ENCODE measurements around the gene PCID2.
"Not testable (repeated sequence)": the region's sequence is repeated elsewhere in the genome, so short reads cannot be mapped to it uniquely, and the experiment has no call there.

PCID2 gene

DNA sequence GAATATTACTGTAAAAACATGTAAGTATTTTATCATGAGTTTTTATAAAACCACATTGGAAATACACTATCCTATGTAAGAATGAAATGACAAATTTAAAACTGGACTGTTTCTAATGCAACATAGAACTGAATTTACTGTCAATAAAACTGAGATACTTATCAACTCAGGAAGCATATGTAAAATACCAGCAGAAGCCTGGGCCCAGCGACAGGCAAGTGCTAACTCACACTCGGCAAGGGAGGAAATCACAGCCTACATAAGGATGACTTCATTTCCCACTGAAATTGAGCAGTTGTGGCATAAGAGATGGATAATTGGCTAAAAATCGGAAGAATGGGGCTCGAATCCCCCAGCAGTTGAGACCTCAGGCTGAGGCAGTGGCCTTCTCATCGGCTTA is 38.0 kb downstream of the PCID2 start:
- Histone ChIP-seq H3K9me3 (ENCODE audit: control insufficient read depth, low read depth, low read length) (no peaks in the 10 kb centered on the region), H3K4me3 (ENCODE audit: low read length) (no peak overlapping the region), H3K4me1 (ENCODE audit: control insufficient read depth, low read depth, low read length) (no peaks in the 10 kb centered on the region), H3K9ac (ENCODE audit: low read length) (no peak overlapping the region), H3K27me3 (ENCODE audit: control insufficient read depth, insufficient read depth, low read length) (no peaks in the 10 kb centered on the region), H3K27ac (ENCODE audit: low read length) (no peak overlapping the region), H3K36me3 (ENCODE audit: control insufficient read depth, low read depth, low read length) (peaks cover 37% of the 10 kb centered on the region)

DNA sequence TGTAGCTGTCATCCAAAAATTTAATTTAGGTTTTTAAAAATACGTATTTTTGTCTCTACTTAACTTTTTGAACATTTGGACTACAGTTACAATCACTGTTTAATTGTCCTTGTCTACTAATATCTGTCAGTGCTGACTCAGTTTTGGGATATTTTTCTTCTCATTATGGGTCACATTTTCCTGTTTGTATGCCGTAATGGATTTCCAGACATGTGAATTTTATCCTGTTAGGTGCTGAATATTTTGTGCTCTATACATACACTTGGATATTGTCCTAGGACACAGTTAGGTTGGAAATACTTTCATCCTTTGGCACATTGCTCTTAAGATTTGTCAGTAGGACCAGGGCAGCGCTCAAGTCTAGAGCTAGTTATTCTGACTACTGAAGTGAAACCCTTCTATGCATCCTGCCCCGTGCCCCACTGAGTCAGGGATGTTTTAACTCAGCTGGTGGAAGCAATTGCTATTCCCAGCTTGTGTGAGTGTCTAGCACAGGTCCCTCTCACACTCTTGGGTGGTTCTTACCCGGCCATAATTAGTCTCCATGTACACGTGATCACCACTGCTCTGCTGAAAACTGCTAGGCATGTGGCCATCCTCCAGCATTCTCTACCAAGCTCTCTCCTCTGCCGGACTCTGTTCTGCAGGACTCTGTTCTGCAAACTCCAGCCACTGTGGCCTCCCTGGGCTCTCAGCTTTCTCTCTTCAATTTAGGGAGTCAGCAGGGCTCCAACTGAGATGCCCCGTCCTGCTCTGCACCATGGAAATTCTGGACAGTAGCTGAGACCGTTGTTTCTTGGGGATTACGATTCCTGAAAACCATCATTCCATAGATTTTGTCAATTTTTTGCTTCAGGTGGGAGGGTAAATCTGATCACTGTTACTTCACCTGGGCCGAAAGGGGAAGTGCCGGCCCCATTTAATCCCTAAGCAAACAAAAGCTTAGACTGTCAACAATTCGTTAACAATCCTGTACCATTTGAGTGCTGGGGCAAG is 38.9 kb downstream of the PCID2 start:
- Histone ChIP-seq H3K27ac (ENCODE audit: low read length) (no peak overlapping the region), H3K4me3 (ENCODE audit: low read length) (no peak overlapping the region), H3K9ac (ENCODE audit: low read length) (no peak overlapping the region), H3K9me3 (ENCODE audit: control insufficient read depth, low read depth, low read length) (no peaks in the 10 kb centered on the region), H3K36me3 (ENCODE audit: control insufficient read depth, low read depth, low read length) (peaks cover 29% of the 10 kb centered on the region), H3K4me1 (ENCODE audit: control insufficient read depth, low read depth, low read length) (no peaks in the 10 kb centered on the region), H3K27me3 (ENCODE audit: control insufficient read depth, insufficient read depth, low read length) (no peaks in the 10 kb centered on the region)

DNA sequence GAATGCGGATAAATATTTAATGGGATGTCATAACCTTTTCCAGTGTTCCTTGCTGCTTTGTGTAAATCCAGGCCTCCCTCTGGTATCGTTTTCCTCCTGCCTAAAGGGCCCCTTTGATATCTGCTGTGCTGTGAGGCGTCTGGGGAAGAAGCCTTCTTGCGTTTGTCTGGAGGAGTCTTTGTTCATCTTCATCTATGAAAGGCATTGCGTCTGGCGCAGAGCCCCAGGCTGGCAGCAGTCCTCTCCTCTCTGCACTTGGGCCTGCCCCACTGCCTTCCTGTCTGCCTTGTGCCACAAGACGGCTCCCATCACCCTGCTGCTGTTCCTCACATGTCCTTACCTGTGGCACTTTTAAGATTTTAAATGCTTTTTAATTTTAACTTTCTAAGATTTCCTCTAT is 40.3 kb downstream of the PCID2 start:
- no peak overlapping the region for H3K27ac ChIP-seq (ENCODE audit: low read length)
- no peak overlapping the region for H3K4me3 ChIP-seq (ENCODE audit: low read length)
- no peak overlapping the region for H3K9ac ChIP-seq (ENCODE audit: low read length)
- H3K27me3 ChIP-seq (ENCODE audit: control insufficient read depth, insufficient read depth, low read length): no peaks in the 10 kb centered on the region
- peaks cover 29% of the 10 kb centered on the region for H3K36me3 ChIP-seq (ENCODE audit: control insufficient read depth, low read depth, low read length)
- no peaks in the 10 kb centered on the region for H3K4me1 ChIP-seq (ENCODE audit: control insufficient read depth, low read depth, low read length)
- no peaks in the 10 kb centered on the region for H3K9me3 ChIP-seq (ENCODE audit: control insufficient read depth, low read depth, low read length)

DNA sequence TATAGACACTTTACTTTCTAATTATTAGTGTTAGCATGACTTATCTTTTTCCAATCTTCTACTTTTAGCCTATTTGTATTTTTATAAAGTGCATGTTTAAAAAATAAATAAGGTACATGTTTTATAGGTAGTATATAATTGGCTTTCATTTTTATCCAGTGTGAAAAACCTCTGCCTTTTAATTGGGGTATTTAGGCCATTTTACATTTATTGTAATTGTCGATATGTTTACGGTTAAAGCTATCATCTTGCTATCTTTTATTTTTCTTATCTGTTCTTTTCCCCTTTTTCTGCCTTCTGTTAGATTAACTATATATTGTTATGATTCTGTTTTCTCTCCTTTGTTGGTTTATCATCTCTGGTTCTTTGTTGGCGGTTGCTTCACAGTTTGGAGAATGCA is 40.9 kb downstream of the PCID2 start:
- Histone ChIP-seq H3K9me3 (ENCODE audit: control insufficient read depth, low read depth, low read length) (no peaks in the 10 kb centered on the region), H3K36me3 (ENCODE audit: control insufficient read depth, low read depth, low read length) (peaks cover 25% of the 10 kb centered on the region), H3K9ac (ENCODE audit: low read length) (no peak overlapping the region), H3K4me3 (ENCODE audit: low read length) (no peak overlapping the region), H3K27me3 (ENCODE audit: control insufficient read depth, insufficient read depth, low read length) (no peaks in the 10 kb centered on the region), H3K27ac (ENCODE audit: low read length) (no peak overlapping the region), H3K4me1 (ENCODE audit: control insufficient read depth, low read depth, low read length) (no peaks in the 10 kb centered on the region)

DNA sequence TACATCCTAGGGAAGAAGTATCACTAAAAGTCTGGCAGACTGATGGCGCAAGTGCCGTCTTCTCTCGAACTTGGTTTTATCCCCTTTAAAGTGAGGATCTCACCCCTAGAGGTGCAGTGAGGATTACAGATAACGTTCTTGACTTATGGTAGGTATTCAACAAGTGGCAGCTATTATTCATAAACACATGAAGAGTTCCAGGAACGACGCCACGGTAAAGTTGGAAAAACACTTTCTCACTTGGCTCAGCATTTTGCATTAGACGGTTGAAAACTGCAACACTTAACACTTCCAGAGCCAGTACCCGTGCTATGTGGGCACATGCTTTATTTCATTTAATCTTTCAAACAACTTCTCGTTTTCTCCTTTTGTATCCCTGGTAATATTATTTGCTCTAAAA is 41.3 kb downstream of the PCID2 start:
- H3K27me3 ChIP-seq (ENCODE audit: control insufficient read depth, insufficient read depth, low read length): no peaks in the 10 kb centered on the region
- no peaks in the 10 kb centered on the region for H3K4me1 ChIP-seq (ENCODE audit: control insufficient read depth, low read depth, low read length)

DNA sequence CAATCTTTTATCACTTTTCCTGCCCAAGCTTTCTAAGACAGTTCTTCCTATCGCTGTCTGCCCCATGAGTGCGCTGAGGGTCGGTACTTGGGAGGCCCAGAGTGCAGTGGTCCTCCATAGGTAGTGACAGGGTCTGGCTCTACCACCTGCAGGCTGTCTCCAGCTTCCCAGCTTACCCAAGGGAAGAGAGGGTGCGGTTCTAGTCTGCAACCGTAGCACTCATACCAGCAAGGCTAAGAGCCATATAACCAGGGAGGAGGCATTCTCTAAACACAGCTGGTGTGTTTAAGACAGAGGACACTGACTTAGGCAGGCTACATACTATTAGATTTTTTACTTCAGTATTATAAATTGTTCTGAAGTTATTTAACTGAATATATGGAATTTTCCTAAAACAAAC is 41.8 kb downstream of the PCID2 start:
- Histone ChIP-seq H3K27me3 (ENCODE audit: control insufficient read depth, insufficient read depth, low read length) (no peaks in the 10 kb centered on the region), H3K27ac (ENCODE audit: low read length) (no peak overlapping the region), H3K9me3 (ENCODE audit: control insufficient read depth, low read depth, low read length) (no peaks in the 10 kb centered on the region), H3K4me1 (ENCODE audit: control insufficient read depth, low read depth, low read length) (no peaks in the 10 kb centered on the region), H3K9ac (ENCODE audit: low read length) (no peak overlapping the region), H3K4me3 (ENCODE audit: low read length) (no peak overlapping the region), H3K36me3 (ENCODE audit: control insufficient read depth, low read depth, low read length) (peaks cover 16% of the 10 kb centered on the region)

More for the DNA sequence above, 41.3 kb downstream of the PCID2 start:
- Histone ChIP-seq H3K4me3 (ENCODE audit: low read length) (no peak overlapping the region), H3K36me3 (ENCODE audit: control insufficient read depth, low read depth, low read length) (peaks cover 21% of the 10 kb centered on the region), H3K9me3 (ENCODE audit: control insufficient read depth, low read depth, low read length) (no peaks in the 10 kb centered on the region), H3K27ac (ENCODE audit: low read length) (no peak overlapping the region), H3K9ac (ENCODE audit: low read length) (no peak overlapping the region)

DNA sequence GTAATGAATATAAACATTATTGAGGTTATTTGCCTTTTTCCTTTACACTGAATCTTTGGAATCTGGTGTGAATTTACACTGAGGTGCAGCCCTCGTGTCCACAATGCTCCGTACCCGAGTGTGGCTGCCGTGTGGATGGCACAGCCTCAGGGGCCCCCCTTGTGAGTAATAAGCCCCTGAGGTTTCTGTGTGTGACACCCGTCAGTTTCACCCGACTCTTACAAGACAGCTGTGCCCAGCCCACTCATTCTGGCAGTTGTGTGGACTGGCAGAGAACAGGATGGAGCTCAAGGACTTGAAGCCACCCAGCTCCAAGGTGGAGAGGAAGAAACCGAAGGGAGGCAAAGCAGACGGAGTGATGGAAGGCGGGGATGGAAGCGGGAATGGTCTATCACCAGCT is 42.2 kb downstream of the PCID2 start:
- no peaks in the 10 kb centered on the region for H3K27me3 ChIP-seq (ENCODE audit: control insufficient read depth, insufficient read depth, low read length)
- H3K27ac ChIP-seq (ENCODE audit: low read length): no peak overlapping the region
- H3K9me3 ChIP-seq (ENCODE audit: control insufficient read depth, low read depth, low read length): no peaks in the 10 kb centered on the region
- no peaks in the 10 kb centered on the region for H3K4me1 ChIP-seq (ENCODE audit: control insufficient read depth, low read depth, low read length)
- peaks cover 13% of the 10 kb centered on the region for H3K36me3 ChIP-seq (ENCODE audit: control insufficient read depth, low read depth, low read length)
- no peak overlapping the region for H3K4me3 ChIP-seq (ENCODE audit: low read length)
- no peak overlapping the region for H3K9ac ChIP-seq (ENCODE audit: low read length)

DNA sequence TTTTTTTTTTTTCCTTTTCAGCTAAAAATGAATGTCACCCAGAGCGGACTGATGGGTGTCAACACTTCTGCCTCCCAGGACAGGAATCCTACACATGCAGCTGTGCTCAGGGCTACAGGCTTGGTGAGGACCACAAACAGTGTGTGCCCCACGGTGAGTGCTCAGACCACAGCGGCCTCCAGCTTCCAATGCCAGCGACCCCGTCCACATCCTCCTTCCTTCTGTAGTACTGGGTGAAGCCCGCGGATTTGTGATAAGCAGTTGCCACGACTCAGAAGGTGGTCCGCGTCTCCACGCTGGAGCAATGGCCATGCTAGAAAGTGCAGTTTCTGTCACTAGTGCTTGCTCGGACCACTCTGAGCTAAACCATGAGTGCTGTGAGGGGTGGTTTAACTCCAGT is 44.0 kb downstream of the PCID2 start:
- Histone ChIP-seq H3K36me3 (ENCODE audit: control insufficient read depth, low read depth, low read length) (peaks cover 5% of the 10 kb centered on the region), H3K9ac (ENCODE audit: low read length) (no peak overlapping the region), H3K27ac (ENCODE audit: low read length) (no peak overlapping the region), H3K27me3 (ENCODE audit: control insufficient read depth, insufficient read depth, low read length) (no peaks in the 10 kb centered on the region), H3K4me3 (ENCODE audit: low read length) (no peak overlapping the region), H3K9me3 (ENCODE audit: control insufficient read depth, low read depth, low read length) (no peaks in the 10 kb centered on the region), H3K4me1 (ENCODE audit: control insufficient read depth, low read depth, low read length) (peaks cover under 1% of the 10 kb centered on the region)

DNA sequence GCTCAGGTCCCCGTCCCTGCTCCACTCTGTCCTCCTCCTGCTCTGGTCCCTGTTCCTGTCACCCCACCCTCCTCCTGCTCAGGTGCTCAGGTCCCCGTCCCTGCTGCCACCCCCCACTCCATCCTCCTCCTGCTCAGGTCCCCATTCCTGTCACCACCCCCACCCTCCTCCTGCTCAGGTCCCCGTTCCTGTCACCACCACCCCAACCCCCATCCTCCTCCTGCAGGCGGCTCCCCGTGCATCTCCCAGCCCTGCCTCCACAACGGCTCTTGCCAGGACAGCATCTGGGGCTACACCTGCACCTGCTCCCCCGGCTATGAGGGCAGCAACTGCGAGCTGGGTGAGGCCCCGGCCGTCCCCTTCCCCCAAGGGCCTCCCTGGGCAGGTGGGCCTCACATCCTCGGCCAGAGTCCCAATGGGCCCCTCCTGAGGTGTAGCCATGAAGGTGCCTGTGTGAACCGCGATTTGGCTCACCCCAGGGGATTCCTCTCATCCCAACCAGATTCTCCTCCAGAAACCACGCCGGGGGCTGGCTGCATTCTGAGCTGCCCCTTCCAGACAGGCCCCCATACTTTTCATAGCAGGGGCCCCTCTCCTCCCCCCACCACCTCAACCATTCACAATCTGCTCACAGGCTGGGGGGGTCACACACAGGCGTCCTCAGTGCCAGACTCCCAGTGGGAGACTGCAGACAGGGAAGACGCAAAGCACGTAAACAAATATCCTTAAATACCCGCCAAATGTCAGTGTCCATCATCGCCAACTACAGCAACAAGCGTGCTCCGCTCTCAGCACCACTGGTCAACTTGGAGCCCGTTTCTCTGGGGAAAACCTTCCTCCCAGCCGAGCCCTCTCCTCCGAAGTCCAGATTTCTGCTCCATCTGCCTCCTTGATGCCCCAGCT is 45.4 kb downstream of the PCID2 start:
- no peaks in the 10 kb centered on the region for H3K27me3 ChIP-seq (ENCODE audit: control insufficient read depth, insufficient read depth, low read length)
- H3K27ac ChIP-seq (ENCODE audit: low read length): no peak overlapping the region
- H3K36me3 ChIP-seq (ENCODE audit: control insufficient read depth, low read depth, low read length): no peaks in the 10 kb centered on the region
- H3K9ac ChIP-seq (ENCODE audit: low read length): no peak overlapping the region
- peaks cover 6% of the 10 kb centered on the region for H3K4me1 ChIP-seq (ENCODE audit: control insufficient read depth, low read depth, low read length)
- H3K9me3 ChIP-seq (ENCODE audit: control insufficient read depth, low read depth, low read length): no peaks in the 10 kb centered on the region
- no peak overlapping the region for H3K4me3 ChIP-seq (ENCODE audit: low read length)

DNA sequence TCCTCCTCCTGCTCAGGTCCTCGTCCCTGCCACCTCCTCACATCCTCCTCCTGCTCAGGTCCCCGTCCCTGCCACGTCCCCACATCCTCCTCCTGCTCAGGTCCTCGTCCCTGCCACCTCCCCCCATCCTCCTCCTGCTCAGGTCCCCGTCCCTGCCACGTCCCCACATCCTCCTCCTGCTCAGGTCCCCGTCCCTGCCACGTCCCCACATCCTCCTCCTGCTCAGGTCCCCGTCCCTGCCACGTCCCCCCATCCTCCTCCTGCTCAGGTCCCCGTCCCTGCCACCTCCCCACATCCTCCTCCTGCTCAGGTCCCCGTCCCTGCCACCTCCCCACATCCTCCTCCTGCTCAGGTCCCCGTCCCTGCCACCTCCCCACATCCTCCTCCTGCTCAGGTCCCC is 46.5 kb downstream of the PCID2 start:
- not testable (repeated sequence) for H3K9ac ChIP-seq (ENCODE audit: low read length); H3K4me1 ChIP-seq (ENCODE audit: control insufficient read depth, low read depth, low read length); H3K9me3 ChIP-seq (ENCODE audit: control insufficient read depth, low read depth, low read length); H3K4me3 ChIP-seq (ENCODE audit: low read length); H3K27me3 ChIP-seq (ENCODE audit: control insufficient read depth, insufficient read depth, low read length); H3K36me3 ChIP-seq (ENCODE audit: control insufficient read depth, low read depth, low read length); H3K27ac ChIP-seq (ENCODE audit: low read length)

DNA sequence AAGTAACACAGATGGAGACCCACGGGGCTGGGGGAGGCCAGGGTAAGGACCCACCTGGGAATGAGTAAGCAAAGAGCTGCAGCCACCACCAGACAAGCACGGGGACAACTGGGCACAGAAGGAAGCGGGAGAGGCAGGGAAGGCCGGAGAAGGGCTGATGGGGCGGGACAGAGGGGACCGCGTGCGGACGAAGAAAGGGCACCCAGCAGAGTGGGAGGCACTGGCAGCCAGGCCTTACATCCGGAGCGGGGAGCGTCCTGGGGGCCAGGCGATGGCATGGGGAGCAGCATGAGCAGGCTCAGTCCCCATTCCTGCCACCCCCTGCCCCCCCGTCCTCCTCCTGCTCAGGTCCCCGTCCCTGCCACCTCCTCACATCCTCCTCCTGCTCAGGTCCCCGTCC is 47.0 kb downstream of the PCID2 start:
- Histone ChIP-seq H3K27me3 (ENCODE audit: control insufficient read depth, insufficient read depth, low read length) (no peaks in the 10 kb centered on the region), H3K9ac (ENCODE audit: low read length) (no peak overlapping the region), H3K9me3 (ENCODE audit: control insufficient read depth, low read depth, low read length) (no peaks in the 10 kb centered on the region), H3K36me3 (ENCODE audit: control insufficient read depth, low read depth, low read length) (no peaks in the 10 kb centered on the region), H3K4me1 (ENCODE audit: control insufficient read depth, low read depth, low read length) (peaks cover 6% of the 10 kb centered on the region), H3K27ac (ENCODE audit: low read length) (no peak overlapping the region), H3K4me3 (ENCODE audit: low read length) (no peak overlapping the region)
